ENCODE measurements around the gene POU3F4. TPM values are rescaled to one million over a fixed set of nuclear protein-coding genes. Genes with fewer than 3 reads are reported as not detected.

Gene POU3F4
- total and polyA plus RNA-seq, 2 donors (not counting 1 experiment from before 2014, with no cell fraction given), result under 0.01 TPM; not detected in 1

- H2AFZ ChIP-seq (ENCODE audit: low read length), result no peak overlapping the region
- no peaks in the 10 kb centered on the region for H3K79me2 ChIP-seq (ENCODE audit: control insufficient read depth, insufficient read depth, low read length)
- no peaks in the 10 kb centered on the region for H3K4me1 ChIP-seq (ENCODE audit: control insufficient read depth, extremely low read depth, insufficient read depth, low read length)
- H3K4me3 ChIP-seq (replicated peaks in 1 of 4; ENCODE audit: control extremely low read depth in 1 of 4, insufficient read depth in 1 of 4, low read depth in 3 of 4, low read length in 4 of 4), result no peak overlapping the region
- H4K20me1 ChIP-seq (ENCODE audit: control insufficient read depth, extremely low read depth, insufficient read depth, low read length), result no peaks in the 10 kb centered on the region
- peak in 1 of 2 donors; percentile 60 for DNase-seq (ENCODE audit: low read depth in 2 of 2)
- no peak overlapping the region for H3K9ac ChIP-seq (ENCODE audit: insufficient read depth, low read length)
- no peak overlapping the region for H3K27ac ChIP-seq (ENCODE audit: insufficient read depth, low read length)
- TF ChIP-seq EZH2 (IDR thresholded peaks at IDR 0.05; ENCODE audit: low read length, missing control alignments), result no peak
- H3K9me3 ChIP-seq (ENCODE audit: control insufficient read depth, insufficient read depth, low read depth, low read length), result no peaks in the 10 kb centered on the region
- no peaks in the 10 kb centered on the region for H3K27me3 ChIP-seq (ENCODE audit: control insufficient read depth, insufficient read depth, low read length)
- H3K4me2 ChIP-seq (ENCODE audit: extremely low read depth, insufficient read depth, low read length), result no peak overlapping the region
- no peaks in the 10 kb centered on the region for H3K36me3 ChIP-seq (ENCODE audit: control insufficient read depth, insufficient read depth, low read length)
Observed at GRCh38 chrX:83511208-83511607, 3.1 kb downstream of the POU3F4 start.

GRCh38 chrX:83512111-83512510, 4.0 kb downstream of the POU3F4 start:
- Histone ChIP-seq H3K79me2 (ENCODE audit: control insufficient read depth, insufficient read depth, low read length) (no peaks in the 10 kb centered on the region), H4K20me1 (ENCODE audit: control insufficient read depth, extremely low read depth, insufficient read depth, low read length) (no peaks in the 10 kb centered on the region), H3K36me3 (ENCODE audit: control insufficient read depth, insufficient read depth, low read length) (no peaks in the 10 kb centered on the region), H2AFZ (ENCODE audit: low read length) (no peak overlapping the region), H3K4me1 (ENCODE audit: control insufficient read depth, extremely low read depth, insufficient read depth, low read length) (no peaks in the 10 kb centered on the region), H3K27ac (ENCODE audit: insufficient read depth, low read length) (no peak overlapping the region), H3K9me3 (ENCODE audit: control insufficient read depth, insufficient read depth, low read depth, low read length) (no peaks in the 10 kb centered on the region), H3K4me3 (replicated peaks in 1 of 4; ENCODE audit: control extremely low read depth in 1 of 4, insufficient read depth in 1 of 4, low read depth in 3 of 4, low read length in 4 of 4) (no peak overlapping the region), H3K4me2 (ENCODE audit: extremely low read depth, insufficient read depth, low read length) (no peak overlapping the region), H3K27me3 (ENCODE audit: control insufficient read depth, insufficient read depth, low read length) (no peaks in the 10 kb centered on the region), H3K9ac (ENCODE audit: insufficient read depth, low read length) (no peak overlapping the region)
- DNase-seq (ENCODE audit: low read depth in 2 of 2), result peak in 1 of 2 donors; percentile 38
- no peak for TF ChIP-seq EZH2 (IDR thresholded peaks at IDR 0.05; ENCODE audit: low read length, missing control alignments)
- TF ChIP-seq CTCF (conservative IDR thresholded peaks at IDR 0.05 in 1 of 2, IDR thresholded peaks at IDR 0.05 in 1 of 2; ENCODE audit: low read depth in 1 of 2, low read length in 2 of 2), result no peak

GRCh38 chrX:83516597-83516996, 8.5 kb downstream of the POU3F4 start:
- H3K4me1 ChIP-seq (ENCODE audit: control insufficient read depth, extremely low read depth, insufficient read depth, low read length), result no peaks in the 10 kb centered on the region
- H4K20me1 ChIP-seq (ENCODE audit: control insufficient read depth, extremely low read depth, insufficient read depth, low read length), result no peaks in the 10 kb centered on the region
- H2AFZ ChIP-seq (ENCODE audit: low read length), result no peak overlapping the region
- no peak for DNase-seq (ENCODE audit: low read depth in 2 of 2)
- H3K9ac ChIP-seq (ENCODE audit: insufficient read depth, low read length), result no peak overlapping the region
- H3K4me3 ChIP-seq (replicated peaks in 1 of 4; ENCODE audit: control extremely low read depth in 1 of 4, insufficient read depth in 1 of 4, low read depth in 3 of 4, low read length in 4 of 4), result no peak overlapping the region
- no peaks in the 10 kb centered on the region for H3K36me3 ChIP-seq (ENCODE audit: control insufficient read depth, insufficient read depth, low read length)
- H3K4me2 ChIP-seq (ENCODE audit: extremely low read depth, insufficient read depth, low read length), result no peak overlapping the region
- no peaks in the 10 kb centered on the region for H3K27me3 ChIP-seq (ENCODE audit: control insufficient read depth, insufficient read depth, low read length)
- H3K79me2 ChIP-seq (ENCODE audit: control insufficient read depth, insufficient read depth, low read length), result no peaks in the 10 kb centered on the region
- no peaks in the 10 kb centered on the region for H3K9me3 ChIP-seq (ENCODE audit: control insufficient read depth, insufficient read depth, low read depth, low read length)
- H3K27ac ChIP-seq (ENCODE audit: insufficient read depth, low read length), result no peak overlapping the region
- no peak for TF ChIP-seq EZH2 (IDR thresholded peaks at IDR 0.05; ENCODE audit: low read length, missing control alignments)
- TF ChIP-seq CTCF (conservative IDR thresholded peaks at IDR 0.05 in 1 of 2, IDR thresholded peaks at IDR 0.05 in 1 of 2; ENCODE audit: low read depth in 1 of 2, low read length in 2 of 2), result no peak

All from fibroblast of lung (primary cell).